Uterus (tissue), 4 donors: ENCODE measurements around the gene PGRMC2. TPM values are rescaled to one million over a fixed set of nuclear protein-coding genes. Genes with fewer than 3 reads are reported as not detected.

Experiments used
- DNase-seq, 2 donors: peaks; one replicate each; pipeline ENCODE4 v3.0.0-alpha.2; 2019 to 2020
- H3K27ac ChIP-seq, 2 donors: fragments of 200-600 bp; sonication (generic); 1 replicate in 1 of 2; 2 replicates in 1 of 2; pipeline ENCODE4 v1.5.1; 2016 to 2018
- H3K27me3 ChIP-seq, 2 donors: fragments of 200-600 bp; sonication (generic); one replicate each; pipeline ENCODE4 v1.5.1; 2018 to 2019; ENCODE audit warnings: control low read depth in 1 of 2
- H3K36me3 ChIP-seq, 2 donors: fragments of 200-600 bp; sonication (generic); one replicate each; pipeline ENCODE4 v1.5.1; 2019; ENCODE audit warnings: control low read depth in 1 of 2
- H3K4me1 ChIP-seq, 2 donors: fragments of 200-600 bp; sonication (generic); one replicate each; pipeline ENCODE4 v1.5.1; 2018 to 2019; ENCODE audit warnings: control low read depth in 1 of 2
- H3K4me3 ChIP-seq, 2 donors: fragments of 200-600 bp; sonication (generic); 1 replicate in 1 of 2; 2 replicates in 1 of 2; pipeline ENCODE4 v1.5.1; 2018 to 2019; ENCODE audit warnings: mild to moderate bottlenecking in 1 of 2
- H3K9me3 ChIP-seq, 2 donors: fragments of 200-600 bp; sonication (generic); one replicate each; pipeline ENCODE4 v1.5.1; 2019; ENCODE audit warnings: control low read depth in 1 of 2
- CTCF ChIP-seq, 4 experiments: fragments of 200-600 bp in 2 of 4; fragments of 450-650 bp in 2 of 4; sonication (generic) in 2 of 4; IDR thresholded peaks; one replicate each; pipeline ENCODE4 v1.5.1; 2016 to 2019; ENCODE audit warnings: antibody characterized with exemption in 4 of 4, mild to moderate bottlenecking in 2 of 4, moderate library complexity in 1 of 4
- POLR2A ChIP-seq, 2 donors: fragments of 450-650 bp; IDR thresholded peaks; one replicate each; pipeline ENCODE4 v1.6.1; 2016; ENCODE audit warnings: antibody characterized with exemption in 2 of 2, mild to moderate bottlenecking in 1 of 2, moderate library complexity in 1 of 2
- intact Hi-C: fragments of 100-400 bp; cut with DNase I; formaldehyde crosslinking; loops from one replicate; pipeline ENCODE4 v1.15.1; 2023; ENCODE audit warnings: low total_unique reads
- total RNA-seq, 4 donors: library from RNA; depleted of rRNA in 3 of 4; stranded (reverse); fragments of >200 nt in 3 of 4; gene quantifications; one replicate each; pipeline versions ENCODE4 v1.1.0 to v1.2.4, GENCODE V29; 2014 to 2023
- donor health status: DM: yes; HTN: yes; CAD: no.

Gene PGRMC2
- total RNA-seq, 4 donors from 2014 or later: 14.9 to 66.0 (median 37.6) TPM

GRCh38 chr4:128241981-128242380 is 45.6 kb downstream of the PGRMC2 start:
- no peak overlapping the region for H3K4me3 ChIP-seq

GRCh38 chr4:128241425-128241913 is 46.1 kb downstream of the PGRMC2 start:
- H3K36me3 ChIP-seq: no peaks in the 10 kb centered on the region
- no peaks in the 10 kb centered on the region for H3K4me1 ChIP-seq
- no peak for TF ChIP-seq CTCF (IDR thresholded peaks at IDR 0.05)
- TF ChIP-seq POLR2A (IDR thresholded peaks at IDR 0.05): no peak
- no peaks in the 10 kb centered on the region for H3K9me3 ChIP-seq
- no peak overlapping the region for H3K27ac ChIP-seq
- no peaks in the 10 kb centered on the region for H3K27me3 ChIP-seq
- H3K4me3 ChIP-seq: no peak overlapping the region
- intact Hi-C loops: no loop called here
- no peak for DNase-seq

More at GRCh38 chr4:128241981-128242380, 45.6 kb downstream of the PGRMC2 start:
- Histone ChIP-seq H3K27ac (no peak overlapping the region), H3K4me1 (no peaks in the 10 kb centered on the region), H3K36me3 (no peaks in the 10 kb centered on the region), H3K9me3 (no peaks in the 10 kb centered on the region), H3K27me3 (no peaks in the 10 kb centered on the region)
- TF ChIP-seq POLR2A (IDR thresholded peaks at IDR 0.05): no peak
- no peak for TF ChIP-seq CTCF (IDR thresholded peaks at IDR 0.05)
- no peak for DNase-seq
- intact Hi-C loops: no loop called here

GRCh38 chr4:128241019-128241418 is 46.6 kb downstream of the PGRMC2 start:
- no peak for TF ChIP-seq CTCF (IDR thresholded peaks at IDR 0.05)
- no peak for TF ChIP-seq POLR2A (IDR thresholded peaks at IDR 0.05)
- Histone ChIP-seq H3K27me3 (no peaks in the 10 kb centered on the region), H3K9me3 (no peaks in the 10 kb centered on the region), H3K4me3 (no peak overlapping the region), H3K4me1 (no peaks in the 10 kb centered on the region), H3K27ac (no peak overlapping the region), H3K36me3 (no peaks in the 10 kb centered on the region)
- DNase-seq: no peak
- intact Hi-C loops: no loop called here

- TF ChIP-seq POLR2A (IDR thresholded peaks at IDR 0.05): no peak
- H3K4me1 ChIP-seq: no peaks in the 10 kb centered on the region
- intact Hi-C loops: no loop called here
- H3K27ac ChIP-seq: no peak overlapping the region
- H3K36me3 ChIP-seq: no peaks in the 10 kb centered on the region
- DNase-seq: no peak
- no peak overlapping the region for H3K4me3 ChIP-seq
- no peaks in the 10 kb centered on the region for H3K27me3 ChIP-seq
- H3K9me3 ChIP-seq: no peaks in the 10 kb centered on the region
These were observed 52.8 kb downstream of the PGRMC2 start for GRCh38 chr4:128234836-128235235.

- Histone ChIP-seq H3K27me3 (no peaks in the 10 kb centered on the region), H3K27ac (no peak overlapping the region), H3K9me3 (no peaks in the 10 kb centered on the region), H3K36me3 (no peaks in the 10 kb centered on the region), H3K4me1 (no peaks in the 10 kb centered on the region), H3K4me3 (no peak overlapping the region)
- DNase-seq: no peak
- TF ChIP-seq CTCF (IDR thresholded peaks at IDR 0.05) (no peak), POLR2A (IDR thresholded peaks at IDR 0.05) (no peak)
- intact Hi-C loops: no loop called here
These were observed 54.9 kb downstream of the PGRMC2 start for GRCh38 chr4:128232719-128233118.
